Renal cortex interstitium (tissue), 11 donors: Measurements from ENCODE around the gene CNKSR3. TPM values are rescaled to one million over a fixed set of nuclear protein-coding genes. Genes with fewer than 3 reads are reported as not detected.

Experiments used
- DNase-seq, 11 donors: peaks; one replicate each; pipeline ENCODE4 v3.0.0-alpha.2; 2013; ENCODE audit warnings: low read depth in 9 of 11, low spot score in 4 of 11; ENCODE audit errors: extremely low read depth in 1 of 11
- polyA plus RNA-seq, 3 donors: library from polyadenylated mRNA; unstranded; fragments of 120-200 nt; gene quantifications; one replicate each; pipeline ENCODE4 v1.2.1, GENCODE V29; 2013; ENCODE audit not compliant: insufficient read length in 3 of 3

CNKSR3 gene
- polyA plus RNA-seq, 3 donors = 54.0 to 67.3 (median 59.1) TPM

GRCh38 chr6:154468760-154469159, 41.7 kb downstream of the CNKSR3 start:
- no peak for DNase-seq

- DNase-seq = no peak
Measured at GRCh38 chr6:154466971-154467679, 43.4 kb downstream of the CNKSR3 start.

GRCh38 chr6:154466139-154466538, 44.3 kb downstream of the CNKSR3 start:
- DNase-seq = no peak

- no peak for DNase-seq
Measured at GRCh38 chr6:154463573-154464419, 46.7 kb downstream of the CNKSR3 start.

- DNase-seq = no peak
Measured at GRCh38 chr6:154462425-154462824, 48.1 kb downstream of the CNKSR3 start.

GRCh38 chr6:154461348-154461747, 49.1 kb downstream of the CNKSR3 start:
- no peak for DNase-seq

- DNase-seq = no peak
Measured at GRCh38 chr6:154460306-154461071, 50.0 kb downstream of the CNKSR3 start.

- DNase-seq = no peak
Measured at GRCh38 chr6:154459513-154459912, 51.0 kb downstream of the CNKSR3 start.

GRCh38 chr6:154458565-154459470, 51.7 kb downstream of the CNKSR3 start:
- DNase-seq = no peak

- no peak for DNase-seq
Measured at GRCh38 chr6:154457881-154458284, 52.6 kb downstream of the CNKSR3 start.

- no peak for DNase-seq
Measured at GRCh38 chr6:154457046-154457713, 53.3 kb downstream of the CNKSR3 start.

GRCh38 chr6:154453329-154453728, 57.2 kb downstream of the CNKSR3 start:
- DNase-seq = no peak

GRCh38 chr6:154450498-154450897, 60.0 kb downstream of the CNKSR3 start:
- no peak for DNase-seq

GRCh38 chr6:154448448-154449096, 61.9 kb downstream of the CNKSR3 start:
- DNase-seq = peak in 2 of 11 donors; percentile 41 to 56

GRCh38 chr6:154447954-154448353, 62.5 kb downstream of the CNKSR3 start:
- peak in 7 of 11 donors; percentile 43 to 61 (median 52) for DNase-seq

- DNase-seq = no peak
Measured at GRCh38 chr6:154446984-154447383, 63.5 kb downstream of the CNKSR3 start.

- DNase-seq = no peak
Measured at GRCh38 chr6:154445417-154445816, 65.1 kb downstream of the CNKSR3 start.

- no peak for DNase-seq
Measured at GRCh38 chr6:154441995-154442310, 68.5 kb downstream of the CNKSR3 start.
